WERI-Rb-1 (cell line): ENCODE data around the gene KRT35.

Experiments
- DNase-seq: peaks from one replicate; pipeline ENCODE4 v3.0.0-alpha.2; 2020
- H3K27ac ChIP-seq: fragments of 250-450 bp; sonication (Bioruptor Pico); 2 replicates; pipeline ENCODE4 v1.5.1; 2020; ENCODE audit warnings: mild to moderate bottlenecking, moderate library complexity
- H3K27me3 ChIP-seq: fragments of 250-450 bp; sonication (Bioruptor Pico); 2 replicates; pipeline ENCODE4 v1.5.1; 2021; ENCODE audit warnings: mild to moderate bottlenecking, low read depth, moderate library complexity; ENCODE audit not compliant: insufficient read depth, severe bottlenecking
- H3K36me3 ChIP-seq: fragments of 250-450 bp; sonication (Bioruptor Pico); 2 replicates; pipeline ENCODE4 v1.5.1; 2020; ENCODE audit warnings: mild to moderate bottlenecking, moderate library complexity
- H3K4me3 ChIP-seq: 2 replicates; pipeline ENCODE4 v1.5.1; 2011; ENCODE audit warnings: low read depth, mild to moderate bottlenecking, control low read depth, low read length
- H3K9me3 ChIP-seq: fragments of 250-450 bp; sonication (Bioruptor Pico); 2 replicates; pipeline ENCODE4 v1.5.1; 2021; ENCODE audit warnings: mild to moderate bottlenecking, moderate library complexity; ENCODE audit not compliant: severe bottlenecking
- CTCF ChIP-seq: IDR thresholded peaks from 2 replicates; pipeline ENCODE4 v1.5.1; 2011; ENCODE audit warnings: low read depth, mild to moderate bottlenecking, control low read depth, inconsistent platforms, low read length

The KRT35 gene

GRCh38 chr17:41524261-41524660 is 43.3 kb upstream of the KRT35 start:
- no peaks in the 10 kb centered on the region for H3K27me3 ChIP-seq
- DNase-seq: no peak
- no peak for TF ChIP-seq CTCF
- H3K9me3 ChIP-seq: peaks cover 4% of the 10 kb centered on the region
- no peak overlapping the region for H3K27ac ChIP-seq
- no peaks in the 10 kb centered on the region for H3K36me3 ChIP-seq
- no peak overlapping the region for H3K4me3 ChIP-seq

GRCh38 chr17:41523787-41524186 is 42.8 kb upstream of the KRT35 start:
- no peak for DNase-seq
- H3K27ac ChIP-seq: no peak overlapping the region
- no peaks in the 10 kb centered on the region for H3K27me3 ChIP-seq
- no peak for TF ChIP-seq CTCF
- no peaks in the 10 kb centered on the region for H3K36me3 ChIP-seq
- no peak overlapping the region for H3K4me3 ChIP-seq
- H3K9me3 ChIP-seq: peaks cover 4% of the 10 kb centered on the region

- DNase-seq: no peak
- TF ChIP-seq CTCF: no peak
- no peak overlapping the region for H3K27ac ChIP-seq
These were observed 42.3 kb upstream of the KRT35 start for GRCh38 chr17:41523225-41523593.

GRCh38 chr17:41522301-41523224 is 41.6 kb upstream of the KRT35 start:
- Histone ChIP-seq H3K27me3 (no peaks in the 10 kb centered on the region), H3K27ac (no peak overlapping the region), H3K36me3 (no peaks in the 10 kb centered on the region), H3K4me3 (no peak overlapping the region), H3K9me3 (peaks cover under 1% of the 10 kb centered on the region)
- no peak for TF ChIP-seq CTCF
- no peak for DNase-seq

More at GRCh38 chr17:41523225-41523593, 42.3 kb upstream of the KRT35 start:
- H3K4me3 ChIP-seq: no peak overlapping the region
- H3K9me3 ChIP-seq: peaks cover 4% of the 10 kb centered on the region
- H3K36me3 ChIP-seq: no peaks in the 10 kb centered on the region
- H3K27me3 ChIP-seq: no peaks in the 10 kb centered on the region

GRCh38 chr17:41521574-41522261 is 40.8 kb upstream of the KRT35 start:
- no peak for TF ChIP-seq CTCF
- DNase-seq: no peak
- H3K9me3 ChIP-seq: no peaks in the 10 kb centered on the region
- H3K27ac ChIP-seq: no peak overlapping the region
- H3K36me3 ChIP-seq: no peaks in the 10 kb centered on the region
- no peaks in the 10 kb centered on the region for H3K27me3 ChIP-seq
- H3K4me3 ChIP-seq: no peak overlapping the region
